GM19328 (cell line): ENCODE measurements around the gene ERF.

Experiments used
- ATAC-seq: cut with Tn5 transposase; IDR thresholded peaks from one replicate; pipeline ENCODE4 v1.9.1; 2021; ENCODE audit warnings: mild to moderate bottlenecking, moderate library complexity; ENCODE audit not compliant: unreplicated experiment

ERF gene

GRCh38 chr19:42287017-42287826 lies 32.3 kb upstream of the ERF start:
- ATAC-seq = no peak

GRCh38 chr19:42286349-42287016 lies 31.6 kb upstream of the ERF start:
- ATAC-seq = no peak

GRCh38 chr19:42285988-42286348 lies 31.0 kb upstream of the ERF start:
- no peak for ATAC-seq

- no peak for ATAC-seq
Measured at GRCh38 chr19:42285541-42285941, 30.6 kb upstream of the ERF start.

- no peak for ATAC-seq
Measured at GRCh38 chr19:42284591-42285341, 29.8 kb upstream of the ERF start.

- ATAC-seq = peak; percentile 40
Measured at GRCh38 chr19:42284066-42284501, 29.2 kb upstream of the ERF start.

- ATAC-seq = peak; percentile 60
Measured at GRCh38 chr19:42283188-42284065, 28.5 kb upstream of the ERF start.

GRCh38 chr19:42282819-42283187 lies 27.9 kb upstream of the ERF start:
- ATAC-seq = no peak

- no peak for ATAC-seq
Measured at GRCh38 chr19:42281827-42282762, 27.2 kb upstream of the ERF start.

GRCh38 chr19:42281146-42281826 lies 26.4 kb upstream of the ERF start:
- ATAC-seq = no peak

GRCh38 chr19:42280815-42281145 lies 25.9 kb upstream of the ERF start:
- ATAC-seq = no peak

GRCh38 chr19:42279902-42280814 lies 25.2 kb upstream of the ERF start:
- no peak for ATAC-seq

GRCh38 chr19:42279155-42279901 lies 24.4 kb upstream of the ERF start:
- no peak for ATAC-seq

GRCh38 chr19:42278452-42279154 lies 23.7 kb upstream of the ERF start:
- ATAC-seq = no peak

- no peak for ATAC-seq
Measured at GRCh38 chr19:42277821-42278451, 23.0 kb upstream of the ERF start.

- no peak for ATAC-seq
Measured at GRCh38 chr19:42276821-42277220, 21.9 kb upstream of the ERF start.
